ENCODE data around the gene MGRN1. TPM values are rescaled to one million over a fixed set of nuclear protein-coding genes. Genes with fewer than 3 reads are reported as not detected.

MGRN1 gene
- total RNA-seq, 1 experiment from 2014 or later = 54.6 TPM

DNA sequence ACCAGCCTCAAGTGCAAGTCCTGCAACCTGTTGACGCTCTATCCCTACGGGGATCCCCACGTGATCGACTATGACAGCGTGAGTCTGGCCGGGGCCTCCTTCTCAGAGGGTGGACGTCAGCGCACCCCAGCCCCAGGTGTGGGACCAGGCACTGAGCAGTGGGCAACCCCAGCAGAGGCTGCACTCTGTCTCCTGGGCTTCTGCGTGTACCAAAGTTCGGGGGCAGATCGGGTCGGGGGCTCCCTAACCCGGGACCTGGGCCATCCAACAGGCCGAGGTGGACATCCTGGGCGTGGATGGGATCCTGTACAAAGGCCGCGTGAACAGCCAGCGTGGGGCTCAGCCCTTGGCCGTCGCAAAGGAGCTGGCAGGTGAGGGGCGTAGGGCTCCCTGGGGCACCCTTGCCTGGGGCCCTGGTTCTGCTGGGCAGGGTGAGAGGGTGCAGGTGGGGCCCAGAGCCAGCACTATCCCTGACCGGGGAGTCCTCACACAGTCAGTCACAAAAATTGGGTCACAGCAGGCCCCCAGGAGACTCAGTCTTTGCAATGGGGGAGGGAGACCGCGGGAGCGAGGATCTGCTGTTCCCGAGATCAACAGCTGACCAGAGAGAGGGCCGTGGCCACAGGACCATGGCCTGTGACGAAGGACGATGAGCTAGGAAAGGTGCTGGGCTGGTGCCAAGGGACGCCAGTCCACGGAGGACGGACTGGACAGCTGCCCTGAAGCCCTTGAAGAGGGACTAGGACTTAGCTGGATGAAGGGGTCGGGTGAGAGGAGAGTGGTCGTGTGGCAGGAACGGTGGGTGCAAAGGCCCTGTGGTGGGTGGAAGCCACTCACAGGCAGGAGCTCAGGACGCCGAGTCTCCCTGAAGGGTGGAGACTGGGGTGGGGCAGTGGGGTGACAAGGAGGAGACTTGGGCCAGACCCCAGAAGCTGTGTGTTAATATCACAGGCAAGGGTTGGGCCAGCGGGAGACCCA, 29.9 kb upstream of the MGRN1 start:
- no peak overlapping the region for H3K4me3 ChIP-seq (ENCODE audit: low read depth, low read length, poor library complexity, severe bottlenecking)
- TF ChIP-seq EZH2 (IDR thresholded peaks at IDR 0.05; ENCODE audit: borderline replicate concordance, low read depth, low read length, poor library complexity, severe bottlenecking) = no peak
- TF ChIP-seq, protein P1, sequence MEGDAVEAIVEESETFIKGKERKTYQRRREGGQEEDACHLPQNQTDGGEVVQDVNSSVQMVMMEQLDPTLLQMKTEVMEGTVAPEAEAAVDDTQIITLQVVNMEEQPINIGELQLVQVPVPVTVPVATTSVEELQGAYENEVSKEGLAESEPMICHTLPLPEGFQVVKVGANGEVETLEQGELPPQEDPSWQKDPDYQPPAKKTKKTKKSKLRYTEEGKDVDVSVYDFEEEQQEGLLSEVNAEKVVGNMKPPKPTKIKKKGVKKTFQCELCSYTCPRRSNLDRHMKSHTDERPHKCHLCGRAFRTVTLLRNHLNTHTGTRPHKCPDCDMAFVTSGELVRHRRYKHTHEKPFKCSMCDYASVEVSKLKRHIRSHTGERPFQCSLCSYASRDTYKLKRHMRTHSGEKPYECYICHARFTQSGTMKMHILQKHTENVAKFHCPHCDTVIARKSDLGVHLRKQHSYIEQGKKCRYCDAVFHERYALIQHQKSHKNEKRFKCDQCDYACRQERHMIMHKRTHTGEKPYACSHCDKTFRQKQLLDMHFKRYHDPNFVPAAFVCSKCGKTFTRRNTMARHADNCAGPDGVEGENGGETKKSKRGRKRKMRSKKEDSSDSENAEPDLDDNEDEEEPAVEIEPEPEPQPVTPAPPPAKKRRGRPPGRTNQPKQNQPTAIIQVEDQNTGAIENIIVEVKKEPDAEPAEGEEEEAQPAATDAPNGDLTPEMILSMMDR (conservative IDR thresholded peaks at IDR 0.05; ENCODE audit: low read depth, low read length) = no peak
- no peaks in the 10 kb centered on the region for H3K9me3 ChIP-seq (ENCODE audit: low read depth, low read length, poor library complexity, severe bottlenecking)
- ChIA-PET CTCF (no interaction called here), POLR2A (ENCODE audit: low non-redundant PET) (interaction anchor here (0.5 kb wide), 1 partner anchor 9 kb away, joined by 5 read pairs; no protein-coding TSS in a partner anchor)
- no peak overlapping the region for H3K27ac ChIP-seq (ENCODE audit: low read depth, low read length, poor library complexity, severe bottlenecking)
- no peak for DNase-seq (ENCODE audit: low spot score)
- intact Hi-C loops (cut with micrococcal nuclease; ENCODE audit: unreplicated experiment) = no loop called here
- no peaks in the 10 kb centered on the region for H3K36me3 ChIP-seq (ENCODE audit: insufficient read depth, low read length, poor library complexity, severe bottlenecking)
- no peaks in the 10 kb centered on the region for H3K4me1 ChIP-seq (ENCODE audit: insufficient read depth, low read length, poor library complexity, severe bottlenecking)
- no TSS peak for BruUV-seq (replicated peaks)
- no peaks in the 10 kb centered on the region for H3K27me3 ChIP-seq (replicated peaks; ENCODE audit: insufficient read depth, low read depth, low read length, poor library complexity)

DNA sequence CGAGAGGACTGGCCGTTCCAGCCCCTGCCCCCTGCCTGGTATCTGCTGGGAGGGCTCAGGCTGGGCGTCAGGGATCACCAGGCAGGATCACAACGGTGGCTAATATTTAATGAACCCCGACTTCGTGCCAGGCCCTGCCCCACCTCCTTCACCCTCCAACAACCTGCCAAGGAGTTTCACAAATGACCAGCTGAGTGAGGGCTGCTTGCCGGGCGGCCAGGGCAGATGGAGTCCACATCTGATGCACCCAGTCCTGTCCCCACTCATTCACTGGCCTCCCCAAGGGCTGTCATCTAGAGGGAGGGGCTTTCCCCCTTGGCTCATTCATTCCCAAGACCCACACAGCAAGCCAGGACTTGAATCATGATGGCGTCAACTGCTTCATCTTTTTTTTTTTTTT, 27.5 kb upstream of the MGRN1 start:
- TF ChIP-seq, protein P1 (conservative IDR thresholded peaks at IDR 0.05; ENCODE audit: low read depth, low read length) = no peak
- TF ChIP-seq EZH2 (IDR thresholded peaks at IDR 0.05; ENCODE audit: borderline replicate concordance, low read depth, low read length, poor library complexity, severe bottlenecking) = no peak
- ChIA-PET CTCF (no interaction called here), POLR2A (ENCODE audit: low non-redundant PET) (no interaction called here)
- H3K36me3 ChIP-seq (ENCODE audit: insufficient read depth, low read length, poor library complexity, severe bottlenecking) = no peaks in the 10 kb centered on the region
- H3K27me3 ChIP-seq (replicated peaks; ENCODE audit: insufficient read depth, low read depth, low read length, poor library complexity) = no peaks in the 10 kb centered on the region
- no TSS peak for BruUV-seq (replicated peaks)
- intact Hi-C loops (cut with micrococcal nuclease; ENCODE audit: unreplicated experiment) = no loop called here
- H3K9me3 ChIP-seq (ENCODE audit: low read depth, low read length, poor library complexity, severe bottlenecking) = no peaks in the 10 kb centered on the region
- no peak overlapping the region for H3K4me3 ChIP-seq (ENCODE audit: low read depth, low read length, poor library complexity, severe bottlenecking)
- no peaks in the 10 kb centered on the region for H3K4me1 ChIP-seq (ENCODE audit: insufficient read depth, low read length, poor library complexity, severe bottlenecking)
- DNase-seq (ENCODE audit: low spot score) = no peak
- no peak overlapping the region for H3K27ac ChIP-seq (ENCODE audit: low read depth, low read length, poor library complexity, severe bottlenecking)

DNA sequence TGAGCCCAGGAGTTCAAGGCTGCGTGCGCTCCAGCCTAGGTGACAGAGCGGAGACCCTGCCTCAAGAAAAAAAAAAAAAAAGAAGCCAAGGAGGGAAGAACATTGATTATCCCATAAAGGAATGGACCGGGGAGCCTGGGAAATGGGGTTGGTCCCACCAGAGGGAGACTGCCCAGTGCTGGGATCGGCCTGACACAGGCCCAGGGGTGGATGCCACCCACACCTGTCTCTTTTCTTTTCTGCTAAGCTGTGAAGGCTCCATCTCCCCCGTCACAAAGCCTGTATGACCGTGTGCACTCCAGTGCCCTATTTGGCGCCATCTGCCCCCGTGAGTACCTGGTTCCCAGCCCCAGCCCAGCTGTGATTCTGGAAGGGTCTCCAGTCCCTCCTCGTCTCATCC, 25.6 kb upstream of the MGRN1 start:
- no peak for DNase-seq (ENCODE audit: low spot score)
- Histone ChIP-seq H3K27me3 (replicated peaks; ENCODE audit: insufficient read depth, low read depth, low read length, poor library complexity) (no peaks in the 10 kb centered on the region), H3K4me1 (ENCODE audit: insufficient read depth, low read length, poor library complexity, severe bottlenecking) (no peaks in the 10 kb centered on the region), H3K4me3 (ENCODE audit: low read depth, low read length, poor library complexity, severe bottlenecking) (no peak overlapping the region), H3K27ac (ENCODE audit: low read depth, low read length, poor library complexity, severe bottlenecking) (no peak overlapping the region), H3K36me3 (ENCODE audit: insufficient read depth, low read length, poor library complexity, severe bottlenecking) (no peaks in the 10 kb centered on the region), H3K9me3 (ENCODE audit: low read depth, low read length, poor library complexity, severe bottlenecking) (no peaks in the 10 kb centered on the region)
- ChIA-PET POLR2A (ENCODE audit: low non-redundant PET) (no interaction called here), CTCF (interaction anchor here (1.2 kb wide), 1 partner anchor 25 kb away, joined by 3 read pairs; the partner anchor contains the start of gene MGRN1)
- intact Hi-C loops (cut with micrococcal nuclease; ENCODE audit: unreplicated experiment) = no loop called here
- TF ChIP-seq, protein P1 (conservative IDR thresholded peaks at IDR 0.05; ENCODE audit: low read depth, low read length) = no peak
- TF ChIP-seq EZH2 (IDR thresholded peaks at IDR 0.05; ENCODE audit: borderline replicate concordance, low read depth, low read length, poor library complexity, severe bottlenecking) = no peak
- BruUV-seq (replicated peaks) = no TSS peak
